Trophoblast cell (in vitro differentiated cells and primary cell): Measurements from ENCODE around the gene FKBP14.

Source experiments
- DNase-seq, 2 donors: peaks; one replicate each; pipeline ENCODE4 v3.0.0-alpha.2; 2016
- H2AFZ ChIP-seq: 2 replicates; pipeline ENCODE4 v1.6.1; 2013; ENCODE audit warnings: low read length, moderate library complexity, mild to moderate bottlenecking; ENCODE audit not compliant: insufficient read depth, poor library complexity
- H2AK5ac ChIP-seq: 2 replicates; pipeline ENCODE4 v1.6.1; 2013; ENCODE audit warnings: mild to moderate bottlenecking, low read length
- H2BK120ac ChIP-seq: 2 replicates; pipeline ENCODE4 v1.6.1; 2013; ENCODE audit warnings: low read length, mild to moderate bottlenecking, moderate library complexity; ENCODE audit not compliant: insufficient read depth, poor library complexity
- H2BK12ac ChIP-seq: 2 replicates; pipeline ENCODE4 v1.6.1; 2013; ENCODE audit warnings: mild to moderate bottlenecking, low read length, moderate library complexity
- H2BK5ac ChIP-seq: 2 replicates; pipeline ENCODE4 v1.6.1; 2013; ENCODE audit warnings: low read length, low read depth, moderate library complexity, mild to moderate bottlenecking; ENCODE audit not compliant: poor library complexity
- H3K14ac ChIP-seq: 2 replicates; pipeline ENCODE4 v1.6.1; 2013; ENCODE audit warnings: mild to moderate bottlenecking, low read length
- H3K18ac ChIP-seq: 2 replicates; pipeline ENCODE4 v1.6.1; 2013; ENCODE audit warnings: mild to moderate bottlenecking, low read length
- H3K23ac ChIP-seq: 2 replicates; pipeline ENCODE4 v1.6.1; 2013; ENCODE audit warnings: low read length
- H3K27ac ChIP-seq: 2 replicates; pipeline ENCODE4 v1.5.1; 2013; ENCODE audit warnings: low read depth, mild to moderate bottlenecking, inconsistent platforms, low read length, moderate library complexity
- H3K27me3 ChIP-seq: 2 replicates; pipeline ENCODE4 v1.6.1; 2013; ENCODE audit warnings: inconsistent platforms, mild to moderate bottlenecking, low read length, moderate library complexity; ENCODE audit not compliant: insufficient read depth
- H3K36me3 ChIP-seq, 2 experiments: 1 replicate in 1 of 2; 2 replicates in 1 of 2; pipeline ENCODE4 v1.6.1; 2013; ENCODE audit warnings: low read length in 2 of 2, mild to moderate bottlenecking in 2 of 2, moderate library complexity in 1 of 2; ENCODE audit not compliant: insufficient read depth in 2 of 2, control insufficient read depth in 1 of 2
- H3K4ac ChIP-seq: 2 replicates; pipeline ENCODE4 v1.6.1; 2013; ENCODE audit warnings: low read depth, mild to moderate bottlenecking, low read length, moderate library complexity
- H3K4me1 ChIP-seq, 2 experiments: 1 replicate in 1 of 2; 2 replicates in 1 of 2; pipeline ENCODE4 v1.6.1; 2013; ENCODE audit warnings: low read length in 2 of 2, mild to moderate bottlenecking in 2 of 2, moderate library complexity in 1 of 2; ENCODE audit not compliant: insufficient read depth in 2 of 2, control insufficient read depth in 1 of 2
- H3K4me2 ChIP-seq: 2 replicates; pipeline ENCODE4 v1.6.1; 2013; ENCODE audit warnings: inconsistent platforms, mild to moderate bottlenecking, low read length, moderate library complexity
- H3K4me3 ChIP-seq: 2 replicates; pipeline ENCODE4 v1.5.1; 2013; ENCODE audit warnings: mild to moderate bottlenecking, low read depth, low read length, inconsistent platforms
- H3K79me1 ChIP-seq: one replicate; pipeline ENCODE4 v1.6.1; 2013; ENCODE audit warnings: low read length
- H3K79me2 ChIP-seq: 2 replicates; pipeline ENCODE4 v1.6.1; 2013; ENCODE audit warnings: low read length, mild to moderate bottlenecking; ENCODE audit not compliant: control insufficient read depth, insufficient read depth, poor library complexity
- H3K9ac ChIP-seq: 2 replicates; pipeline ENCODE4 v1.6.1; 2013; ENCODE audit warnings: mild to moderate bottlenecking, low read length
- H3K9me3 ChIP-seq: 2 replicates; pipeline ENCODE4 v1.6.1; 2013; ENCODE audit warnings: low read depth, mild to moderate bottlenecking, control low read depth, inconsistent platforms, low read length; ENCODE audit not compliant: insufficient read depth
- H4K12ac ChIP-seq: 2 replicates; pipeline ENCODE4 v1.6.1; 2013; ENCODE audit warnings: low read depth, mild to moderate bottlenecking, low read length, moderate library complexity
- H4K8ac ChIP-seq: 2 replicates; pipeline ENCODE4 v1.6.1; 2013; ENCODE audit warnings: low read depth, mild to moderate bottlenecking, low read length, moderate library complexity
- H4K91ac ChIP-seq: one replicate; pipeline ENCODE4 v1.6.1; 2013; ENCODE audit warnings: low read depth, mild to moderate bottlenecking, low read length, moderate library complexity
- WGBS: extraction: QIAGEN DNeasy Blood & Tissue Kit; methylation state at CpG from one replicate; pipeline ENCODE4 v1.1.7; 2013; ENCODE audit warnings: missing lambda C conversion rate; ENCODE audit not compliant: insufficient read length, insufficient coverage; ENCODE audit errors: extremely low coverage; 5-methylcytosine and 5-hydroxymethylcytosine counted together

FKBP14 gene

DNA sequence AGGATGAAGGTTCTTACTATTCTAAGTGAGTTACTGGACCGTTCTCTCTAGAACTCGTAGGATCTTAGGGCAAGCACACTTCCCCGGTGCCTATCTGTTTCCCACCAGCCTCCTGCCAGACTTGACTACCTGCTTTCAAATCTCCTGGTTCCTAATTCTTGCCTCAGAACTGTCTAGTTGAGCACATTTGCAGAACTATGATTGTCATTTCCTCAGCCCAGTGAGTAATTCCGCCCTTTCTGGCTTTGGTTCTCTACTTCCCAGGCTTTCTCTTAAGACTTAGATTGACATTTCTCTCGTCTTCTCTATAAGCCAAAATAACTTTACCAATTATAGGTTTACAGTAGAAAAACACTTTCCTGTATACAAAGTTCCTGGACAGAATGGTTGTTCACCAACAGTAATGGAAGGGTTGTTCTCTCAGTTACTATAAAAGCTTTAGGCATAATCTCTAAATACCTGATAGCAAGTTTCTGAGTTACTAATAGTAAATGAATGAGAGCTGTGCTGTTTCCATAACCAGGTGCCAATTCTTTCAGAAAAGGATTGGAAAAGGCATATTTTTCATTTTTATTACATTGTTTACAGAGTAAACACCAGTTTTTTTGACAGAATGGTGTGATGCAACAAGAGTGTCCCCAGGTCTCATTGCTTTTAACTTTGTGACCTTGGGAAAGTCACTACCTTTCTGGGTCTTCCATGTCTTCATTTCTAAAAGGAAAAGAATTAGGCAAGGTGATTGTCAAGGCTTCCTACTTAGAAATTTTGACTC, 42.8 kb upstream of the FKBP14 start:
- H3K36me3 ChIP-seq, result peaks cover 5 to 15% of the 10 kb centered on the region in 2 experiments
- no CpG with 5 or more reads among the region's 5 CpGs for WGBS
- H3K9me3 ChIP-seq, result no peaks in the 10 kb centered on the region
- H3K14ac ChIP-seq, result no peak overlapping the region
- no peak overlapping the region for H2BK12ac ChIP-seq
- H3K27me3 ChIP-seq, result no peaks in the 10 kb centered on the region
- H4K12ac ChIP-seq, result no peak overlapping the region
- no peak overlapping the region for H4K8ac ChIP-seq
- no peaks in the 10 kb centered on the region for H3K79me1 ChIP-seq
- DNase-seq, result peak; percentile 43 to 79
- H3K4me2 ChIP-seq, result no peak overlapping the region
- no peak overlapping the region for H2AK5ac ChIP-seq
- H3K18ac ChIP-seq, result no peak overlapping the region
- H3K4me3 ChIP-seq, result no peak overlapping the region
- H3K4ac ChIP-seq, result no peak overlapping the region
- no peak overlapping the region for H2BK5ac ChIP-seq
- H3K4me1 ChIP-seq, result peaks cover 4 to 5% of the 10 kb centered on the region in 2 experiments
- no peak overlapping the region for H3K23ac ChIP-seq
- no peak overlapping the region for H2AFZ ChIP-seq
- H2BK120ac ChIP-seq, result no peak overlapping the region
- H4K91ac ChIP-seq, result no peak overlapping the region
- H3K27ac ChIP-seq, result no peak overlapping the region
- H3K9ac ChIP-seq, result no peak overlapping the region
- no peaks in the 10 kb centered on the region for H3K79me2 ChIP-seq

DNA sequence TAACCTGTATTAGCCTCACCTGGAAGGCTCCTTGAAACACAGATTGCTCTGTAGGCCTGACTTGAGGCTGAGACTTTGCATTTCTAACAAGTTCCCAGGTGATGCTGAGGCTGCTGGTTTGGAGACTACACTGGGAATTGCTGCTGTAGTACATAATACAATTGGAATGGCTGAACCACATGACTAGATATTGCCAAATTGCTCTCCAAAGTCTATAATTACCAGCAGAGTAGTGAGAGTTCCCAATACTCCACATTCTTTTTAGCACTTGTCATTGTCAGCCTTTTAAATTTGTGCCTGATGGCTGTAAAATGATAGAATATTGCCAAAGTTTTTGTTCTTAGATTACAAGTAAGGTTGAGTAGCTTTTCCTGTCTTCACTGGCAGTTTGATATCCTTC, 41.6 kb upstream of the FKBP14 start:
- Histone ChIP-seq H2AK5ac (no peak overlapping the region), H3K79me2 (no peaks in the 10 kb centered on the region), H3K9me3 (no peaks in the 10 kb centered on the region), H4K8ac (no peak overlapping the region), H3K4me2 (no peak overlapping the region), H3K9ac (no peak overlapping the region), H2BK120ac (no peak overlapping the region), H3K4me1 (peaks cover 4 to 5% of the 10 kb centered on the region in 2 experiments), H4K91ac (no peak overlapping the region), H2BK5ac (no peak overlapping the region), H3K79me1 (no peaks in the 10 kb centered on the region), H4K12ac (no peak overlapping the region), H3K36me3 (peaks cover 9 to 26% of the 10 kb centered on the region in 2 experiments), H3K14ac (no peak overlapping the region), H3K4ac (no peak overlapping the region), H3K27me3 (no peaks in the 10 kb centered on the region), H3K27ac (no peak overlapping the region), H3K4me3 (no peak overlapping the region), H3K23ac (no peak overlapping the region), H2BK12ac (no peak overlapping the region), H3K18ac (no peak overlapping the region), H2AFZ (no peak overlapping the region)
- DNase-seq, result peak; percentile 73 to 94

DNA sequence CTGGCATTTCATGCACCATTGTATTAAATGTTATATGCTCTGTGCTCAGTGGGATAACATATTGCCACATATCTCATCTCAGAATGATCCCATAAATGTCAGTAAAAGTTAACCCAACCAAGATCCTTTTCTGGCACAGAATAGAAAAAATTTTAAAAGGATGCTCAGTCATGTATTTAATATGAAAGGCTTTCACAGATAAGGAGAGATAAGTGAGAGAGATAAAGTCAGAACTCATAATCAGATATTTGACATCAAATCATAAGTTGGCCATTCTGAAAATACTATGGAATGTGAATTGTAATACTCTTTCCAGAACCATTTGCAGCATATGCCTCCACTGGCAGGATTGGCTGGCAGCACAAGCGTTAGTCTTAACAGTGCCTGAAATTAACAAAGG, 40.2 kb upstream of the FKBP14 start:
- Histone ChIP-seq H3K9ac (no peak overlapping the region), H3K36me3 (peaks cover 9 to 30% of the 10 kb centered on the region in 2 experiments), H3K9me3 (no peaks in the 10 kb centered on the region), H3K23ac (no peak overlapping the region), H3K4me3 (no peak overlapping the region), H3K14ac (no peak overlapping the region), H2BK120ac (no peak overlapping the region), H2BK12ac (no peak overlapping the region), H3K79me1 (no peaks in the 10 kb centered on the region), H3K4me2 (no peak overlapping the region), H3K27ac (no peak overlapping the region), H3K4ac (no peak overlapping the region), H3K79me2 (no peaks in the 10 kb centered on the region), H3K4me1 (peaks cover 4 to 5% of the 10 kb centered on the region in 2 experiments), H4K12ac (no peak overlapping the region), H3K27me3 (no peaks in the 10 kb centered on the region), H3K18ac (no peak overlapping the region), H2AK5ac (no peak overlapping the region), H2AFZ (no peak overlapping the region), H4K91ac (no peak overlapping the region), H2BK5ac (no peak overlapping the region), H4K8ac (no peak overlapping the region)
- DNase-seq, result no peak
- no CpG with 5 or more reads among the region's 1 CpG for WGBS

DNA sequence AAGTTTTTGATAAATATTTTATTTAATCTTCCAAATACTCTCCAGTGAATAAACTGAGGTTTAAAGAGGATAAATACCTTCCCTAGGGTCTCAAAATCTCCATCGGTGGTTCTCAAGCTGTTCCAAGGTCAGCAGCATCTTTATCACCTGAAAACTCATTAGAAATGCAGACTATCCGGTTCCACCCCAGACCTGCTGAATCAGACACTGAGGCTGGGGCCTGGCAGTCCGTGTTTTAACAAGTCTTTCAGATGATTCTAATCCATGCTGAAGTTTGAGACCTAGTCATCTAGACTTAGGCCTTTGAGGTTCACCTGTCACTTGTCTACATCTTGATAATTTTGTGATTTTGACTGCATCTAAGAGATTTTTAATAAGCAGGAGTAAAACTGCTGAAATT, 39.2 kb upstream of the FKBP14 start:
- no peak overlapping the region for H3K9ac ChIP-seq
- H2BK12ac ChIP-seq, result no peak overlapping the region
- no peak overlapping the region for H3K4me2 ChIP-seq
- no peak overlapping the region for H4K8ac ChIP-seq
- H2AK5ac ChIP-seq, result no peak overlapping the region
- no peaks in the 10 kb centered on the region for H3K79me2 ChIP-seq
- H3K27ac ChIP-seq, result no peak overlapping the region
- H3K4me3 ChIP-seq, result no peak overlapping the region
- H2AFZ ChIP-seq, result no peak overlapping the region
- no peaks in the 10 kb centered on the region for H3K9me3 ChIP-seq
- H3K23ac ChIP-seq, result no peak overlapping the region
- no peak overlapping the region for H2BK5ac ChIP-seq
- H3K79me1 ChIP-seq, result no peaks in the 10 kb centered on the region
- H4K91ac ChIP-seq, result no peak overlapping the region
- H3K36me3 ChIP-seq, result peaks cover 7 to 26% of the 10 kb centered on the region in 2 experiments
- no peak overlapping the region for H3K18ac ChIP-seq
- WGBS, result no CpG with 5 or more reads among the region's 3 CpGs
- H4K12ac ChIP-seq, result no peak overlapping the region
- no peak overlapping the region for H3K14ac ChIP-seq
- no peak overlapping the region for H2BK120ac ChIP-seq
- H3K27me3 ChIP-seq, result no peaks in the 10 kb centered on the region
- peak; percentile 45 to 63 for DNase-seq
- H3K4ac ChIP-seq, result no peak overlapping the region
- H3K4me1 ChIP-seq, result peaks cover 4 to 5% of the 10 kb centered on the region in 2 experiments
